Measurements from ENCODE around the gene CD163L1.

The CD163L1 gene

DNA sequence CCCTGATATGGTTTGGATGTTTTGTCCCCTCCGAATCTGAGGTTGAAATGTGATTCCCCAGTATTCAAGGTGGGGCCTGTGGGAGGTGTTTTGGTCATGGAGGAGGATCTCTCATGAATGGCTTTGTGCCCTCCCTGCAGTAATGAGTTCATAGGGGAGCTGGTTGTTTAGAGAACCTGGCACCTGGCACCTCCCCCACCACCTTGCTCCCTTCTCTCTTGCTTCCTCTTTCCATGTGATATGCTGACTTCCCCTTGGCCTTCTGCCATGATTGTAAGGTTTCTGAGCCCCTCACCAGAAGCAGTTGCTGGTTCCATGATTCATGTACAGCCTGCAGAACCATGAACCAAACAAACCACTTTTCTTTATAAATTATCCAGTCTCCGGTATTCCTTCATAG lies 32.6 kb downstream of the CD163L1 start:
- DNase-seq (ENCODE audit: low read depth in 2 of 3, low spot score in 2 of 3), result no peak

DNA sequence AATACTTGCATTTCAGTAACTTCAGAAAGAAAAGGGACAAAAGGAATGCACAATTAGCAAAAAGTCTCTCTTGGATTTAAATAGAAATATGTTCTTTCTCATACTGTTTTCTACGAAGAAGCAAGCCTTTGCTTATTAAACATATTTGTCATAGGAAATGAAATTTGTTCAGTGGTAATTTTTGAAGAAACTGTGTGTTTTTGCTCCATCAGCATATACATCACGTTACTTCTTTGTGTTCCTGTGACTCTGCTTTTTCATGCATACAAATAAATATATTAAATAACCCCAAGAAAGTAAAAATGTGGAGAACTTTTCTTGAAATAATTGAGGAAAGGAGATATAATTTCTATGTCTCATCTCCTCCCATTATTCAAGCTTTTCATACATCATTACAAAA lies 39.7 kb downstream of the CD163L1 start:
- DNase-seq (ENCODE audit: low read depth in 2 of 3, low spot score in 2 of 3), result no peak

DNA sequence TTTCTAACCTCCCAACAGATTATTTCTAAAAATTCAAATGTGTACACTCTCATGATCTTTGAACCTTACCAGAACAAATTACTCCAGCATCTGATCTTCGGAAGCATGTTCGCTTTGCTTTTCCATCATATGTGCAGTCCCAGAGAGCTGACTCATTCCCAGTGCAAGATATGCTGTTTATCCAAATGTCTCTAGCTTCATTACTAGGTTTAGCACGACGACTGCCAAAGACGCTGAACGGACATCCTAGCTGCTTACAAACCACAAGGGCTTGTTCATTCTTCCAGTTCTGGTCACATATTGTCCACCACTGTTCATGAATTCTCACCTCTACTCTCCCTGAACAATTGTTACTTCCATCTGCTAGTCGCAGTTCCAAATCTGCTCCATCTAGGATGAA lies 40.5 kb downstream of the CD163L1 start:
- DNase-seq (ENCODE audit: low read depth in 2 of 3, low spot score in 2 of 3), result no peak

GRCh38 chr12:7399089-7399488 lies 44.9 kb downstream of the CD163L1 start:
- DNase-seq (ENCODE audit: low read depth in 2 of 3, low spot score in 2 of 3), result no peak

GRCh38 chr12:7396418-7396817 lies 47.5 kb downstream of the CD163L1 start:
- no peak for DNase-seq (ENCODE audit: low read depth in 2 of 3, low spot score in 2 of 3)

- DNase-seq (ENCODE audit: low read depth in 2 of 3, low spot score in 2 of 3), result no peak
These were observed 48.0 kb downstream of the CD163L1 start for GRCh38 chr12:7395950-7396349.

DNA sequence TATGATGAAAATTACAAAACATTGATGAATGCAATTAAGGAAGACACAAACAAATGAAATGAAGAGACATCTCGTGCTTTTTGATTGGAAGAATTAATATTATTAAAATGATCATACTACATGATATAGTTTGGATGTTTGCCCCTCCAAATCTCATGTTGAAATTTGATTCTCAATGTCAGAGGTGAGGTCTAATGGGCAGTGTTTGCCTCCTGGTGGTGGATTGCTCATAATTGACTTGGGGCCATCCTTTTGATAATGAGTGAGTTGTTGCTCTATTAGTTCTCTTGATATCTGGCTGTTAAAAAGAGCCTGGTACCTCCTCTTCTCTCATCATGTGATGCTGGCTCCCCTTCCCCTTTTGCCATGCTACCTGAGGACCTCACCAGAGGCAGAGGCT lies 56.7 kb downstream of the CD163L1 start:
- no peak for DNase-seq (ENCODE audit: low read depth in 2 of 3, low spot score in 2 of 3)

DNA sequence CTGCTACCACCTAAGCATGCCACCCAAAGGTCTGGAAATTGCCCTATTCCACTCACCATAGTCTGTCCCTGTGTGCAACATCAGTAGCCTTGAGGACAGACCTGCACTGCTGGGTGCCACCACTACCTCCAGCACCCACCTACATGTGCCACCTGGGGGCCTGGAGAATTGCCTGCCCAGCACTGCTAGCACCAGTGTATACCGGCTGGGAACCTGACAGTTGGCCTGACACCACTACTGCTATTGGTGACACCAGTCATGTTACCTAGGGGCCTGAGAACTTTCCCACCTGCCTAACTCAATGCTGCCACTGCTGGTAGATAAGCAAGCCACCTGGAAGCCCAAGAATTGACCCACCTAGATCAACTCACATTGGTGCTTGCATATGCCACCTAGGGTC lies 60.8 kb downstream of the CD163L1 start:
- DNase-seq (ENCODE audit: low read depth in 2 of 3, low spot score in 2 of 3), result no peak

DNA sequence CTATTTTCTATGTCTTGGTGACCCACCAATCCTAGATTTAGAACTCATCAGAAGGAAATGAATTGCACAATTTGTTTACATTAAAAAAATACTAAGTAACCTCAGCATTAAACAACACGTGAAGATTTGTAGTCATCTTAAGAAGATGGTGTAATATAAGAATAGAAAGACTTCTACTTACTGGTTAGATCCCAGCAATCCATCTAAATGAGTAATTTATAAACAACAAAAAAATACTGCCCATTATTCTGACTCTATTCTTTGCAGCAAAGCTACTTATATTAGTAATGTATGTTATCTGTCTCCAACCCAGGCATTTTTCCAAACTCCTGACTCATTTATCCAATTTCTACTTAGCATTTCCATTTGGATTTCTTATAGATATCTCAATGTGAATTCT lies 67.8 kb downstream of the CD163L1 start:
- no peak for DNase-seq (ENCODE audit: low read depth in 2 of 3, low spot score in 2 of 3)

- no peak for DNase-seq (ENCODE audit: low read depth in 2 of 3, low spot score in 2 of 3)
These were observed 68.8 kb downstream of the CD163L1 start for GRCh38 chr12:7375145-7375543.

- no peak for DNase-seq (ENCODE audit: low read depth in 2 of 3, low spot score in 2 of 3)
These were observed 69.4 kb downstream of the CD163L1 start for GRCh38 chr12:7374423-7375144.

DNA sequence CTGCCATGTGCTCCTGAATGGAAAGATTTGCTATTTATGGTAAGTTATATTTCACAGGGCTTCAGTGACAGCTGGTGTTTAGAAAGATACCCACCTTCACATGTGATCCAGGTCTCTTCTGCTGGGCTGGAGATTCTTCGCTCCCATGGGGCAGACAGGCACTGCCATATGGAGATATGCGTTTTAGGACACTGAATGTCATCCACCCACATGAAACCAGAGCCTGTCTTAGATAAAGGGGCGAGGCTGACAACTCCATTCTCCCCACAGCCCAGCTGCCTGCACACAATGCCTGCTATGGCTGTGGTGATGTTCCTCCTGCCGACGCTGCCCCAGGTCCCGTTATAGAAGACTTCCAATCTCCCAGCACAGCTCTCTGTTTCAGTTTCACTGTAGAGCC lies 70.7 kb downstream of the CD163L1 start:
- no peak for DNase-seq (ENCODE audit: low read depth in 2 of 3, low spot score in 2 of 3)

- no peak for DNase-seq (ENCODE audit: low read depth in 2 of 3, low spot score in 2 of 3)
These were observed 74.7 kb downstream of the CD163L1 start for GRCh38 chr12:7369274-7369729.

DNA sequence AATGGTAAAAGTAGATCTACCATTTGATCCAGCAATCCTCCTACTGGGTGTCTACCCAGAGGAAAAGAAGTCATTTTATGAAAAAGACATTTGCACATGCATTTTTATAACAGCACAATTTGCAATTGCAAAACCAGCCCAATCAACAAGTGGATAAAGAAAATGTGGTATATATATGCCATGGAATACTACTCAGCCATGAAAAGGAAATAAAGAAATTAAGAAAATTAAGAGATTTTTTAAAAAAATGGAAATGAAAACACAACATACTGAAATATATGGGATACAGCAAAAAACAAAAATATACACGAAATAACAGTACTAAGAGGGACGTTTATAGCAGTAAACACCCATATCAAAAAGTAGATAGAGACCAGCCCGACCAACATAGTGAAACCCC lies 81.2 kb downstream of the CD163L1 start:
- no peak for DNase-seq (ENCODE audit: low read depth in 2 of 3, low spot score in 2 of 3)

GRCh38 chr12:7361265-7361664 lies 82.7 kb downstream of the CD163L1 start:
- no peak for DNase-seq (ENCODE audit: low read depth in 2 of 3, low spot score in 2 of 3)

DNA sequence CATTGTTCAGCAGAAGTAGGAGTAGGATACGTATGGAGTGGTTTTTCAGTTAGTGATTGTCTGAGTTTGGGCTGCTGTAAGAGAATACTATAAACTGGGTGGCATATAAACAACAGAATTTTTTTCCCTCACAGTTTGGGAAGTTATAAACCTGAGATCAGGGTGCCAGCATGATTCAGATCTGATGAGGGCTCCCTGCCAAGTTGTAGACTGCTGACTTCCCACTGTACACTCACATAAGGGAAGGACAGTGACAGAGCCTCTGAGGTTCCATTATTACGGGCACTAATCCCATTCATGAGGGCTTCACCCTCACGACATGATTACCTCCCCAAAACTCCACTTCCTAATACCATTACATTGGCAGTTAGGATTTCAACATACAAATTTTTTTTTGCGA lies 89.4 kb downstream of the CD163L1 start:
- DNase-seq (ENCODE audit: low read depth in 2 of 3, low spot score in 2 of 3), result no peak

DNA sequence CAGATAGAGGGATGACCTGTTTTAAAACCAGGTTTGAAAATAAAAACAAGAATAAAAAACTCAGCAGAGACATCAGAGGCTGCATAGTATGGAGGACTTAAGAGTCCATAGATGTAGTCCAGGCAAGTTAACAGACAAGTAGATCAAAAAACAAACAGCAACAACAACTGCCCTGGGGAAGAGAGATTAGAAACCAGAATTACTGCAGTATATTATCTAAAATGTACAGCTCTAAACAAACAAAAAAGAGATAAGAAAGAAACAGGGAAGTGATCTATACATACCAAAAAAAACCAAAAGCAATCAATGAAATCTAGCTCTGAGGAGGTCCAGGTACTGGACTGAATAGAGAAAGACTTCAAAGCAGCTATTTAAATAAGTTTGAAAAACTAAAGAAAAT lies 91.3 kb downstream of the CD163L1 start:
- DNase-seq (ENCODE audit: low read depth in 2 of 3, low spot score in 2 of 3), result no peak

- no peak for DNase-seq (ENCODE audit: low read depth in 2 of 3, low spot score in 2 of 3)
These were observed 92.8 kb downstream of the CD163L1 start for GRCh38 chr12:7351177-7351576.

GRCh38 chr12:7349418-7349817 lies 94.5 kb downstream of the CD163L1 start:
- no peak for DNase-seq (ENCODE audit: low read depth in 2 of 3, low spot score in 2 of 3)

DNA sequence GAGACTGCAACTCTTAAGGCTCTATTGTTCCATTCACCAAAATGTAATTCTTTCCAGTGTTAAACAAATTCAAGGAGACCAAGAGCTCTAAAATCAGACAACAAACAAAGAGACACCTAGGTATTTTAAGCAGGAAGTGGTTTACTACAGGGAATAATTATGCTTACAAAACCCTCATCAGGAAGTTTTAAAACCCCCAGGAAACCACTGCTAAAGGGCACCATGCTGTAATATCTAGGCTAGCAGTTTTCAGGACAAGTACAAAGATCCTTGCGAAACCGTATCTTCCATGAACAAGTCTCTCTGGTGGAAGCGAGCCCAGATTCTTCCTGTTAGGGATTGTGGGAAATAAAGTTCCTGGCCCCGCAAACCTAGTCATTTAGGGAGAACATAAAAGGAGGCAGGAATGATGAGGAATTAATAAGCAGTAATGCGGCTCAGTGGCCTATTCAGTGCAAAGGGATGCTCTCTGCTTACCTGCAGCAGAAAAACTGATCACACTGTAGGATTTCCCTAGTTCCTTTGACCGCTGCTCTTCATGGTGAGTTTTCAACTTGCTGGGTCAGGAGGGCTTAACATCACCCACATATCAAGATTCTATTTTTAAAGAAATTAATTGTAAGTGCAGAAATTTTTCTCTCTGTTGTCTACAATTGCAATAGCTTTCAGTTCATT lies 97.3 kb downstream of the CD163L1 start:
- DNase-seq (ENCODE audit: low read depth in 2 of 3, low spot score in 2 of 3), result no peak

DNA sequence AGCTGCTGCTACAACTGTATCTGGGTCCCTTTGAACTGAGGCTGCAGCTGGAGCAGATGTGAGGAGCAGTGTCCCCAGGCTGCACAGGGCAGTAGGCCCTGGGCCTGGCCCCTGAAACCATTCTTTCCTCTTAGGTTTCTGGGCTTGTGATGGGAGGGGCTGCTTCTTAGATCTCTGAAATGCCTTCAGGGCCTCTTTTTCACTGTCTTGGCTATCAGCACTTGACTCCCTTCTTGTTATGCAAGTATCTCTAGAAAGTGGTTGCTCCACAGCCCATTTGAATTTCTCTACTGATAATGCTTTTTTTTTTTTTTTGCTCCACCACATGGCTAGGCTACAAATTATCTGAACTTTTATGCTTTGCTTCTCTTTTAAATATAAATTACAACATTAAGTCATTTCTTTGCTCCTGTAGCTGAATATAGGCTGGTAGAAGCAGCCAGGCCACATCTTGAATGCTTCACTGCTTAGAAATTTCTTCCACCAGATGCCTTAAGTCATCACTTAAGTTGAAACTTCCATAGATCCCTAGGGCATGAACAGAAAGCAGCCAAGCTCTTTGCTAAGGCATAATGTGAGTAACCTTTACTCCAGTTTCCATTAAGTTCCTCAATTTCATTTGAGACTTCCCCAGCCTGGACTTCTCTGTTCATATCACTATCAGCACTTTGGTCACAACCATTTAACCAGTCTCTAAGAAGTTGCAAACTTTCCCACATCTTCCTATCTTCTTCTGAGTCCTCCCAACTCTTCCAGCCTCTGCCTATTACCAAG lies 98.9 kb downstream of the CD163L1 start:
- DNase-seq (ENCODE audit: low read depth in 2 of 3, low spot score in 2 of 3), result no peak

DNA sequence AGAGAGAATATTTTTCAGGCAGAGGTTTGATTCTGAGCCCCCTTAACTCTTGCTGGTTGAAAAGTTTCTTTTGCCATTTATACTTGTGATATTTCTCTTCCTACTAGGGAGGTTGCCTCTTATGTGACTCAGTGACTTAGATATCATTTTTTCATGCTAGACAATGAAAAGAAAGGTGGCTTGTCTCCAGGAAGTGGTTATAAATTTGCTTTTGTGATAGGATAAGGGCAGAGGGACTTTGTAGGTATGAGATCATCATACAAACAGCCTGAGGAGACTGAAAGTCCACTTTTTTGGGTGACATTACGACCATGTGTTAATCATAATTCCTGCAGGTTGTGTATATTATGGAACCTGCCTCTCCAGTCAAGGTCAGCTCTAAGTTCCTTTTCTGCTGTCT lies 104.3 kb downstream of the CD163L1 start:
- DNase-seq (ENCODE audit: low read depth in 2 of 3, low spot score in 2 of 3), result no peak

Measured in activated CD8-positive, alpha-beta memory T cell treated with anti-CD3 and anti-CD28 coated beads for 48 hours (primary cell).